HG02571 (cell line): Measurements from ENCODE around the gene ZC2HC1C.
"Not testable (repeated sequence)": the region's sequence is repeated elsewhere in the genome, so short reads cannot be mapped to it uniquely, and the experiment has no call there.

Experiments used
- ATAC-seq: cut with Tn5 transposase; IDR thresholded peaks from one replicate; pipeline ENCODE4 v1.9.1; 2021; ENCODE audit warnings: mild to moderate bottlenecking, moderate library complexity; ENCODE audit not compliant: unreplicated experiment

The ZC2HC1C gene

DNA sequence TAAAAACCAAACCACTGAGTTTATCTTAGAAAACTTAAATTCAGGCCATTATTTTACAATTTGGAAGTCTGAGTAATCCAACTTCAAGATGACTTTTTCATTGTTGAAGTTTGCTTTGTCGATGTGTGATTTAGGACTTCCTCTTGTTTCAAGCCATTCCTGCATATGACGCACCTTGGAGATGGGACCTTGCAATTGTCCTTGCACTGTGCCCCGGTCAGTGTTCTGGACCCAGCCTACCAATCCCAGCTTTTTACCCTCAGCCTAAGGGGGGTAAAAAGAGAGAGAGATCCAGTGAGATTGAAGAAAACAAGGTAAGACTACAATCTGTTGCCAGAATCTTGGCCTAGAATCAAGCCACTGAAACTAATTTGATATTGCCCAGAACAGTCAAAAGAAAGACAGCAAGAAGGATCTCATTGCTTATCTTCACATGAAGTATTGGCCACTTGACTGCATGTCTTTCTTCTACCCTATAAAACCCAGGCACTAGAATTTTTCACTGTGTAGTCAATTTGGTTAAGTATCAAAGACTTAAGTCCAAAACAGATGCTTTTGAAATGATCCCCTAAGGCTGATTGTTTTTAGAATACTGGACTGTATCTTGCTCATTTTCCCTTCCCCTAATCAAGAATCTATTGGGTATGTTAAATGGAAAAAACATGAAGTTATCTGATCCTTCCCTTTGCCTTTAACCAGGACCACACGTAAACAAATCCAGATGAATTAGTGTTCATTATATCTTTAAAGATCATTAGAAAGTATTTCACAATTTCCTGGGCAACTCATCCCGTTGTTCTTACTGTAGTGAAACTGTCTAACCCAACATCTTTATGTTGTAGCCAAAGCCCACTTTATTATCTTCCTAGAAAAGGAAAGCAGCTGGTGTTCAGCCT is 15.8 kb upstream of the ZC2HC1C start:
- ATAC-seq: no peak

GRCh38 chr14:75054421-75054820 is 15.0 kb upstream of the ZC2HC1C start:
- ATAC-seq: no peak

GRCh38 chr14:75059642-75060041 is 9.8 kb upstream of the ZC2HC1C start:
- no peak for ATAC-seq

- no peak for ATAC-seq
Measured at GRCh38 chr14:75060420-75060819, 9.0 kb upstream of the ZC2HC1C start.

GRCh38 chr14:75063013-75063412 is 6.4 kb upstream of the ZC2HC1C start:
- no peak for ATAC-seq

DNA sequence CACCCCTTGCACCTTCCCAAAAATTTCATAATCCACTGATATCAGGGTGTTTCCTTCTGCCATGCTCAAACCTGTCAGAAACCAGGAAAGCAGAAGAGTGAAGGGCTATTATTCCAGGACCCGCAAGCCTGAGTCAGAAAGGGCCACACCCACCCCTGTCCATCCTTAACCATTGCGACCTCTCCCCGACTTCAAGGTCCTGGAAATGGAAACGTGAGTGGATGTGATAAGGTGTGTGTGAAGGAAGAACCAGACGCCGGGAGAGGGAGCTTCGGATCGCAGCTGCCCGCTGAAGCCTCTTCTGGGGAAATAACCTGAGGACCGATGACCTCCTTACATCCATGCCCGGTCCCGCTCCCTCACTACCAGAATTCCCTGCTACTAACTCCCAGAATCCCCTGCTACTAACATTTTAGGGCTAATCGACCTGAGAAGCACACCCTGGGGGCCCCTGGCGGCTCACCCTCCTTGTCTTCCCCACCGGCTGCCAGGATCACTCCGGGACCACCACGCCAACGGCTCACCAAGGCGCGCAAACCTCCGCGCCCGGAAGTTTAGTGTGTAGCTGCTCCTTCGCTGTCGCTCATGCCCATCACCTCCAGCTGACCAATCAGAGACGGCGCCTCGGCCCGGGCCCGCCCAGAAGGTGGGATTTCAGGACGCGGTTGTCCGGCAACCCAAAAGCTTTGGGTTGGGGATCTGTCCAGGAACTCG is 5.8 kb upstream of the ZC2HC1C start, which contains the start of gene ACYP1:
Gene ACYP1, minus strand, starts transcription at position 534 of the 714 bp plus-strand sequence. Its CDS starts 471 bp downstream, at position 63.
- peak; percentile 96 for ATAC-seq

GRCh38 chr14:75064205-75064567 is 5.3 kb upstream of the ZC2HC1C start:
- ATAC-seq: no peak

DNA sequence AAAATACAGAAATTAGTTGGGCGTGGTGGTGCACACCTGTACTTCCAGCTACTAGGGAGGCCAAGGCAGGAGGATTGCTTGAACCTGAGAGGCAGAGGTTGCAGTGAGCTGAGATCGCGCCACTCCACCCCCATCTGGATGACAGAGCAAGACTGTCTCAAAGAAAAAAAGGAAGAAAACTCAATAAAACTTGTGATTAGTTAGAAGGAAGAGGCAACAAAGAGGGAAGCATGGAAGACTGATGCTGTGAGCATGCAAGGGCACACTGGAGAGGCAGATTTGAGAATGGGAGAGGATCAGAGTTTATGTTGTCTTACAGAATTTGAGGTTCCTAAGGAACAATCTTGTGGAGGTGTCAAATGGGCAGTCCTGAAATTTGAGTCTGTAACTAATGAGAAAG is 2.8 kb upstream of the ZC2HC1C start:
- ATAC-seq: no peak

DNA sequence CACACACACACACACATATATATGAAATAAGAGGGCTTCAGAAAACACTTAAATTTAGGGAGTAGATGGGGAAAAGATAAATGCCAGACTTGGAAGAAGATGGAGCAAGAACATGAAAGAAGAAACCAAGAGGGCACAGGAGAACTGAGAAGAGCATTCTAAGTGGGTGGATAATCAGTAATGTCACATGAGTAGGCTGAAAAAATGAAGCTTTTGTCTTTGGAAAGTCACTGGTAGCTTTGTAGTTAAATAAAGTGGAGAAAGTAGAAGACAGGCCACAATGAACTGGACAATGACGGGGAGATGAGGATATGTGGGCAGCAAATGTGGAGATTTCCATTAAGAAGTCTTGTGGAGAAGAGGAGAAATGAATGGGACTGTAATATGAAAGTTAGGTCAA is 2.2 kb upstream of the ZC2HC1C start:
- no peak for ATAC-seq

- ATAC-seq: not testable (repeated sequence)
Measured at GRCh38 chr14:75067765-75068164, 1.7 kb upstream of the ZC2HC1C start.

- no peak for ATAC-seq
Measured at GRCh38 chr14:75068294-75069120, 934 bp upstream of the ZC2HC1C start.

- ATAC-seq: no peak
Measured at GRCh38 chr14:75069811-75070145, 337 bp downstream of the ZC2HC1C start.

DNA sequence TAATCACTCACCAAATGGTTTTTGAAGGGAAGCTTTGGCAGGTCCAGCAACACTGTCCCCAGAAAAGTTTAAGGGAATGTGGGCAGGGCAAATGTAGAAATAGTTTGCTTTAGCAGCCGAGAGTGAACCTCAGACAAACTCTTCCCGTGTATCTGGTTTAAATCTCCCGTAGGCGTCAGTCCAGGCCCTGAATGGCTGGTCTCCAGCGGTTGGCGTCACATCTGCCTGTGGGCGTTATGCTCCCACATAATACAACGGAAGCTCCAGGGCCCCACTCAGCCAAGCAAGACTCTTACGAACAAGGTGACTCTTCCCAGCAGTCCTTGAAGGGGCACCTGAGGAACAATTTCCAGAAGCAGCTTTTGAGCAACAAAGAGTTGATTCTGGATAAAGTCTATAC is 942 bp downstream of the ZC2HC1C start:
- no peak for ATAC-seq

DNA sequence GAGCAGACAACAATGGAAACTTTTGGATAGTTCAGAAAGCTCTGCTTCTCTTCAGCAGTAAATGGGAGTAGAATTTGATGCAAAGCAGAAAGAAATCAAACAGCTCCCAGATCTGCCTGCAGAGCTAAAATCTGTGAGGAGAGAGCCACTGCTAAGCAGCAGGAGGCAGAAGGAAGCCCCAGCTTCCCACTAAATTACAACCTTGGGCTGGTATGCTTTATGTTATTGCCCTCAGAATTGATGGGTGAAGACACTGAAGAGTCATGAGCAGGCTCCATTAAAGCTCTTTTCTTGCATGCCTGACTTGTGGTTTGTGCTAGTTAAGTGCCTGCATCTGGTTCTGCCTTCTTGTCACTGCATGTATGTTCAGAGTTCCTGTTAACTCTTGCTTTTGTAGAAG is 8.4 kb downstream of the ZC2HC1C start:
- no peak for ATAC-seq

DNA sequence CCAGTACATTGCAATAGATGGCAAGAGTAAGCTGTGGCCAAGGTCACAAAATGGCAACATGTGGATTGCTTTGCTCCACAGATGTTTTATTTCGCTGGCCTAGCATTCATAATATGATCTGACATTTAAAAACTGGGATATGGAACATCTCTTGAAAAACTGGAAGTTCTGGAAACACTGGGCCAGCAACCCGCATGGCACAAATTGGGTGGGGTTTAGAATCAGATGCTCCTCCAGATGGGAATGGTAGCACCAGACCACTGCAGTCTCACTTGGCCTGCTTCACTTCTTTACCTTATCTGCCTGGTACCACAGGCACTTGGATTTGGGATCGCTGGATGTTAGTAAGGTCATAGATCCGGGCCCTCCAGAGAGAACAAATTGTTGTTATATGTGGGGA is 10.1 kb downstream of the ZC2HC1C start:
- ATAC-seq: no peak

DNA sequence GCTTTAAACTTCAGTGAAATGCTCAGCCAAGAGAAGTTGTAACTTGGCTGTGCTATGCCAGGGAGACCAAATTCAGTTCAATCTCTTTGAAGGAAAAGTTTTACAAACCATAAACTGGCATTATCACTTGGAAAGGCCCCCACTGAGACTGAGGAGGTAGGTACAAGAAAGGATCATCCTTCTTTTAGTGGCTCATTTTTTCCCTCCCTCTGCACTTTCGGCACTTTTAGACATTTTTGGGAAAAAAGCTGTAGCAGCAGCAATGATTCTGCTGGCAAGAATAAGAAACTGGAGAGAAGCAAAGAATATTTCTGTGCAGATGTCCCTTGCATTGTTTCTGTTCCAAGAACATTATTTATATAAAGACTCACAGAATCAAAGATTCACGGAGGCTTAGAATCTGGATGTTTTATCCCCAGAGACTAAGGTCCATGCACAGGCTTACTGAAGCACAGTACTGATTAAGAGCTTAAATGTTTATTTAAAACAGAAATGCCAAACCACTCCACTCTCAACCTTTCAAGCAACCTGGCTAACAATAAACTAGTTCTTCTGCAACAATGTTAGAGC is 12.3 kb downstream of the ZC2HC1C start:
- no peak for ATAC-seq

GRCh38 chr14:75083271-75083670 is 13.8 kb downstream of the ZC2HC1C start:
- no peak for ATAC-seq

DNA sequence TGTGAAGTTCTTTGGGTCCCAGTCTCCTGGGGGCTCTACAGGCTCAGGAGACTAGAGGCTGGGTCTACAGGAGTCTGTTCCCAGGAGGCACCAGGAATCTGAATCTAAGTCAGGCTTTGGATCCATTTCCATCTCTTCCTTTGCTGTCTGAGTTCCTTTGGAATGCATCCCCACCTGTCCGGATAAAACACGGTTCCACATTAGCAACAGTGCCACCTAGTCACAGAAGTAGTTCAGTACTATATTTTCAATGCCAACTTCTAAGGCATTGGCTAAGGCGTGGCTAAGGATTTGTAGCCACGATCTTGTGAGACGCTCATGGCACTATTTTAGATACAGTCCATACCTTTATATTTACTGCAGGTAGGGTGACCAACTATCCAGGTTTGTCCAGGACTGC is 15.1 kb downstream of the ZC2HC1C start:
- no peak for ATAC-seq

DNA sequence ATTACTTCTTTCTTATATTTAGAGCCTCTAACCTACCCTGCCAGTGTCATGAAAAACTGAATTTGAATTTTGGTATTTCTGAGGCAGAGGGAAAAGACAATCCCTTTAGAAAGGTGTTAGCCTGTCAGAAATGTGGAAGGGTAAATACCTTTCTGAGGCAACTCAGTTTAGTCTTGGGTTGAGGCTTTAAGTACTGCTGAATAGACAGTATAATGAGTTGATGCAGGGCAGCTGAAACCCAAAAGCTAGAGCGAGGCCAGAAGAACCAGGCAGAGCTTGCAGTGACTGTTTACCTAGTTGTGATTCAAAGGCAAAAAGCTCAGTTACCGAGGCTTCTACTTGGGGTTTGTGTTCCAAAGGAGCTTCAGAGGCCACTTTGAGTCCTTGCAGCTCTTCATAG is 18.7 kb downstream of the ZC2HC1C start:
- ATAC-seq: no peak

GRCh38 chr14:75088566-75089373 is 19.3 kb downstream of the ZC2HC1C start:
- no peak for ATAC-seq
